ENCODE measurements around the gene GAGE12G.
"Not testable (repeated sequence)": the region's sequence is repeated elsewhere in the genome, so short reads cannot be mapped to it uniquely, and the experiment has no call there.

Gene GAGE12G, protein sequence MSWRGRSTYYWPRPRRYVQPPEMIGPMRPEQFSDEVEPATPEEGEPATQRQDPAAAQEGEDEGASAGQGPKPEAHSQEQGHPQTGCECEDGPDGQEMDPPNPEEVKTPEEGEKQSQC

DNA sequence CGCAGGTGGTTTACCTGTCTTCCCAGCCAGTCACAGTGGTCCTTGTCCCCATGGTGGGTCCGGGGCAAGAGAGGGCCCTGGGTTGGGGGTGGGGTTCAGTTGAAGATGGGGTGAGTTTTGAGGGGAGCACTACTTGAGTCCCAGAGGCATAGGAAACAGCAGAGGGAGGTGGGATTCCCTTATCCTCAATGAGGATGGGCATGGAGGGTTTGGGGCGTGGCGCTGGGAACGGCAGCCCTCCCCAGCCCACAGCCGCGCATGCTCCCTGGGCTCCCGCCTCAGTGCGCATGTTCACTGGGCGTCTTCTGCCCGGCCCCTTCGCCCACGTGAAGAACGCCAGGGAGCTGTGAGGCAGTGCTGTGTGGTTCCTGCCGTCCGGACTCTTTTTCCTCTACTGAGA is at the start of gene GAGE12G:
Gene GAGE12G, plus strand, starts transcription at position 301 of the 400 bp plus-strand sequence. CDS start 1,155 bp downstream, outside the sequence.
- DNase-seq, result not testable (repeated sequence)

DNA sequence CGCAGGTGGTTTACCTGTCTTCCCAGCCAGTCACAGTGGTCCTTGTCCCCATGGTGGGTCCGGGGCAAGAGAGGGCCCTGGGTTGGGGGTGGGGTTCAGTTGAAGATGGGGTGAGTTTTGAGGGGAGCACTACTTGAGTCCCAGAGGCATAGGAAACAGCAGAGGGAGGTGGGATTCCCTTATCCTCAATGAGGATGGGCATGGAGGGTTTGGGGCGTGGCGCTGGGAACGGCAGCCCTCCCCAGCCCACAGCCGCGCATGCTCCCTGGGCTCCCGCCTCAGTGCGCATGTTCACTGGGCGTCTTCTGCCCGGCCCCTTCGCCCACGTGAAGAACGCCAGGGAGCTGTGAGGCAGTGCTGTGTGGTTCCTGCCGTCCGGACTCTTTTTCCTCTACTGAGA is 38.3 kb upstream of the GAGE12G start, which contains the start of gene GAGE12C:
Gene GAGE12C, plus strand, starts transcription at position 301 of the 400 bp plus-strand sequence. CDS start 1,155 bp downstream, outside the sequence.
- DNase-seq, result not testable (repeated sequence)

DNA sequence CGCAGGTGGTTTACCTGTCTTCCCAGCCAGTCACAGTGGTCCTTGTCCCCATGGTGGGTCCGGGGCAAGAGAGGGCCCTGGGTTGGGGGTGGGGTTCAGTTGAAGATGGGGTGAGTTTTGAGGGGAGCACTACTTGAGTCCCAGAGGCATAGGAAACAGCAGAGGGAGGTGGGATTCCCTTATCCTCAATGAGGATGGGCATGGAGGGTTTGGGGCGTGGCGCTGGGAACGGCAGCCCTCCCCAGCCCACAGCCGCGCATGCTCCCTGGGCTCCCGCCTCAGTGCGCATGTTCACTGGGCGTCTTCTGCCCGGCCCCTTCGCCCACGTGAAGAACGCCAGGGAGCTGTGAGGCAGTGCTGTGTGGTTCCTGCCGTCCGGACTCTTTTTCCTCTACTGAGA is 28.8 kb upstream of the GAGE12G start, which contains the start of gene GAGE12D:
Gene GAGE12D, plus strand, starts transcription at position 301 of the 400 bp plus-strand sequence. CDS start 1,155 bp downstream, outside the sequence.
- not testable (repeated sequence) for DNase-seq

- DNase-seq, result not testable (repeated sequence)
Measured at GRCh38 chrX:49550989-49551388, 19.2 kb upstream of the GAGE12G start, which contains the start of gene GAGE12E. GAGE12E (plus strand) TSS chrX:49551289; CDS start chrX:49552444, 1,155 bp downstream.

- DNase-seq, result not testable (repeated sequence)
Measured at GRCh38 chrX:49560542-49560941, 9.7 kb upstream of the GAGE12G start, which contains the start of gene GAGE12F. GAGE12F (plus strand) TSS chrX:49560842; CDS start chrX:49561997, 1,155 bp downstream.

- DNase-seq, result peak; percentile 37
Measured at GRCh38 chrX:49568728-49569127, 1.5 kb upstream of the GAGE12G start.

DNA sequence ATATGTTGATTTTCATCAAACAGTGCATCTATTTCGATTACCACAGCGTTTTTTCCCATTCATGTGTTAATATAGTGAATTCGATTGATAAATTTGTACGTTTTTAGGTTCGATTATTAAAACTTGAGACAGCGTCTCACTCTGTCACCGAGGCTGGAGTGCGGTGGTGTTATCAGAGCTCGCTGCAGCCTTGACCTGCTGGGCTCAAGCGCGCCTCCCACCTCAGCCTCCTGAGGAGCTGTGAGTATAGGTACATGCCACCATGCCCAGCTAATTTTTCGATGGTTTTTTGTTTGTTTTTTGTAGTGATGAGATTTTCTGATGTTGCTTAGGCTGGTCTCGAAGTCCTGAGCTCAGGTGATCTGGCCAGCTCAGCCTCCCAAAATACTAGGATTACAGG is 1.0 kb upstream of the GAGE12G start:
- not testable (repeated sequence) for DNase-seq

DNA sequence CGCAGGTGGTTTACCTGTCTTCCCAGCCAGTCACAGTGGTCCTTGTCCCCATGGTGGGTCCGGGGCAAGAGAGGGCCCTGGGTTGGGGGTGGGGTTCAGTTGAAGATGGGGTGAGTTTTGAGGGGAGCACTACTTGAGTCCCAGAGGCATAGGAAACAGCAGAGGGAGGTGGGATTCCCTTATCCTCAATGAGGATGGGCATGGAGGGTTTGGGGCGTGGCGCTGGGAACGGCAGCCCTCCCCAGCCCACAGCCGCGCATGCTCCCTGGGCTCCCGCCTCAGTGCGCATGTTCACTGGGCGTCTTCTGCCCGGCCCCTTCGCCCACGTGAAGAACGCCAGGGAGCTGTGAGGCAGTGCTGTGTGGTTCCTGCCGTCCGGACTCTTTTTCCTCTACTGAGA is 9.4 kb downstream of the GAGE12G start, which contains the start of gene GAGE12H:
Gene GAGE12H, plus strand, starts transcription at position 301 of the 400 bp plus-strand sequence. CDS start 1,155 bp downstream, outside the sequence.
- DNase-seq, result not testable (repeated sequence)

- not testable (repeated sequence) for DNase-seq
Measured at GRCh38 chrX:49589196-49589595, 19.0 kb downstream of the GAGE12G start, which contains the start of gene GAGE2A. GAGE2A (plus strand) TSS chrX:49589496; CDS start chrX:49590651, 1,155 bp downstream.

- not testable (repeated sequence) for DNase-seq
Measured at GRCh38 chrX:49589769-49590478, 19.7 kb downstream of the GAGE12G start.

DNA sequence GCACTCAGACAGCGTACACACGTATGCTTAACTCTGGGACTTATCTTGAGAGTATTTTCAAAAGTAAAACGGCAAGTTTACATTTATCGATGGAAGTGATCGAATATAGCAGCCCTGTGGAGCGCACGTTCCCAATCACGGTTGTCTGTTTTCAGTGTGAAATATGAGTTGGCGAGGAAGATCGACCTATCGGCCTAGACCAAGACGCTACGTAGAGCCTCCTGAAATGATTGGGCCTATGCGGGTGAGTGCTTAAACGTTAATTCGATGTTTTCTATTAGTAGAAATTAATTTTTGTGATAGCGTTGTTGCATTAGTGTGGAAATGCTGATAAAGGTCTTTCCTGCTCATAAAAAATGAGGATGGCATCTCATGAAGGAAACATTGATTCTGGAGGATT is 20.3 kb downstream of the GAGE12G start:
- peak; percentile 56 for DNase-seq

- not testable (repeated sequence) for DNase-seq
Measured at GRCh38 chrX:49598720-49599119, 28.5 kb downstream of the GAGE12G start, which contains the start of gene GAGE1. GAGE1 (plus strand) TSS chrX:49599020; CDS start chrX:49600175, 1,155 bp downstream.

DNA sequence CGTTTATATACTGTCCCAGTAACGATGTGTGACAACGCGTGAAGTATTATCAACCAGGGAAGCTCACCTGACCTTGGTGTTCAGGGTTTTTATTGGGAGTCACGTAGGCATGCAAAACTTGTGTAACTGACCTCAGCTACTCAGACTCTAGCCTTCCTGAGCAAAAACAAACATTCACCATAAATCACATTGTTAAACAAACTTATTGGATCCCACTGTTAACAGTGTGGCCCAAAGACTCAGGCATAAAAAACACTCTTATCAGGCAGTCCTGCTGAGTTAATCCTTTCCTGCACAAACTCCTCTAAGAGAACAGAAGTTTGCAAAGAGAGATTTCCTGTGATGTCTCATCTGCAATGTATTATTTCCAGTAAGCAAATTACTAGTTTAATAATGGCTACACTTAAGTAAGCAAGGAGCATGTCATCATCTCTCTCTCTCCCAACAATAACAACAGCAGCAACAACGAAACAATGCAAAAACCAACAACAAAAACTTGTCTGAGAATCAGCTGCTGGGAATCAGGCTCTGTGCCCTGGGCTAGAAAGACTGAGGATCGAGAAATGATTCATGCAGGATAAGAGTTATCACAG is 40.6 kb downstream of the GAGE12G start:
- DNase-seq, result no peak

DNA sequence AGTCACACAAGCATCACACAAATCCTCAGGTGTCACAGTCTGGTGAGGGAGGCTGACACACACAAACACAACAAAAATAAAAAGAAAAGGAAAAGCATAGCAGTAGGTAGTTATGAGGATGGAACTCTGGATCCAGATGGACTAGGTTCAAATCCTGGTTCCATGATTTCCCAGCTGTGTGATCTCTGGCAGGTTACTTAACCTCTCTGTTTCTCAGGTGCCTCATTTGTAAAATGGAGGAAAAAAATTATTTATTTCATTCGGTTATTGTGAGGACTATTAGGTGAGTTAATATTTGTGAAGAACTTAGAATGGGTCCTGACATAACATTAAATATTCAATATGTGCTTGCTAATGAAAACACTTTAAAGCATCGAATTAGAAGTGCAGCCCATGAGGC is 48.4 kb downstream of the GAGE12G start:
- no peak for DNase-seq

Measured in activated CD8-positive, alpha-beta memory T cell treated with anti-CD3 and anti-CD28 coated beads for 24 hours (primary cell).